ENCODE measurements around the gene TMPRSS15. TPM values are rescaled to one million over a fixed set of nuclear protein-coding genes. Genes with fewer than 3 reads are reported as not detected.

Gene TMPRSS15
- total RNA-seq, 1 donor from 2014 or later: not detected

DNA sequence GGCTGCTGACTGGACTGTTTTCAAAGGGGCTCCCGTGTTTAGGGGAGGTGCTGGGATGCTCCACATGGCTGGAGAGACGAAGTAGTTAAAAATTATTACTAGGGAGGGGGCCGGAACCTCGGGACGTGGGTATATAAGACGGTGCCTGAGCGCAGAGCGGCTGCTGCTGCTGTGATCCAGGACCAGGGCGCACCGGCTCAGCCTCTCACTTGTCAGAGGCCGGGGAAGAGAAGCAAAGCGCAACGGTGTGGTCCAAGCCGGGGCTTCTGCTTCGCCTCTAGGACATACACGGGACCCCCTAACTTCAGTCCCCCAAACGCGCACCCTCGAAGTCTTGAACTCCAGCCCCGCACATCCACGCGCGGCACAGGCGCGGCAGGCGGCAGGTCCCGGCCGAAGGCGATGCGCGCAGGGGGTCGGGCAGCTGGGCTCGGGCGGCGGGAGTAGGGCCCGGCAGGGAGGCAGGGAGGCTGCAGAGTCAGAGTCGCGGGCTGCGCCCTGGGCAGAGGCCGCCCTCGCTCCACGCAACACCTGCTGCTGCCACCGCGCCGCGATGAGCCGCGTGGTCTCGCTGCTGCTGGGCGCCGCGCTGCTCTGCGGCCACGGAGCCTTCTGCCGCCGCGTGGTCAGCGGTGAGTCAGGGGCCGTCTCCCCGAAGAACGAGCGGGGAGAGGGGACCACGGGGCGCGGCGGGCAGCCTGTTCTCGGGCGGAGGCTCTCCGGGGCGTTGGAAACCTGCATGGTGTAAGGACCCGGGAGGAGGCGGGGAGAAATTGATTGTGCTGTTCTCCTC lies 158.7 kb downstream of the TMPRSS15 start, which contains the start of gene CHODL:
TSS of gene CHODL (plus strand) at position 163 of the 793 bp plus-strand sequence. CDS start at position 554, 391 bp downstream.
- ATAC-seq: peak; percentile 29

- no peak for ATAC-seq
Measured at GRCh38 chr21:18235545-18235944, 168.0 kb downstream of the TMPRSS15 start.

GRCh38 chr21:18228060-18228739 lies 175.4 kb downstream of the TMPRSS15 start:
- ATAC-seq: no peak

- no peak for ATAC-seq
Measured at GRCh38 chr21:18222346-18222745, 181.2 kb downstream of the TMPRSS15 start.

DNA sequence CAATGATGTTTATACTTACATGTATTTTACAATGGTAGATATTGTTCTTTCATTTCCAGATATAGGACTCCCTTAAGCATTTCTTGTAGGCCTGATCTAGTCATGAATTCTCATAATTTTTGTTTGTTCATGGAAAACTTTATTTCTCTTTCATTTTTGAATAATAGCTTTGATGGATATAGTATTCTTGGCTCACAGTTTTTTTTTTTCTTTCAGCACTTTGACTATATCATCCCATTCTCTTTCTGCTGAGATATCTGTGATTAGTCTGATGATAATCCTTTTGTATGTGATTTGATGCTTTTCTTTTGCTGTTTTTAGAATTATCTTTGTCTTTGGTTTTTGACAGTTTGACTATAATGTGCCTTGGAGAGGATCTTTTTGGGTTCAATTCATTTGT lies 183.1 kb downstream of the TMPRSS15 start:
- no peak for ATAC-seq

Other genes starting within 250 kb of the TMPRSS15 start
- 0.72 TPM for gene CHODL, start 159.0 kb downstream of the TMPRSS15 start, total RNA-seq

Data from esophagus mucosa (tissue), 1 donor.